AG04449 (cell line): ENCODE measurements around the gene HAVCR2.

Source experiments
- CTCF ChIA-PET: fragments of 350-600 bp; formaldehyde crosslinking; extraction: SDS; loops from one replicate; lab custom pipeline; 2021; ENCODE audit warnings: antibody characterized with exemption; lab: Yijun Ruan, JAX
- POLR2A ChIA-PET: fragments of 400-600, 350-600 bp; formaldehyde crosslinking; extraction: SDS; loops from one replicate; lab custom pipeline; 2020; ENCODE audit warnings: antibody characterized with exemption, inconsistent platforms; lab: Yijun Ruan, JAX
- DNase-seq: peaks from one replicate; pipeline ENCODE4 v3.0.0-alpha.2; 2010; ENCODE audit warnings: low read depth, low spot score
- H3K4me3 ChIP-seq: 2 replicates; pipeline ENCODE4 v1.5.1; 2011; ENCODE audit warnings: low read depth, mild to moderate bottlenecking, control low read depth, low read length
- CTCF ChIP-seq: IDR thresholded peaks from one replicate; pipeline ENCODE4 v1.5.1; 2011; ENCODE audit warnings: mild to moderate bottlenecking, moderate library complexity, low read length, control low read depth, inconsistent platforms; ENCODE audit not compliant: insufficient read depth; ENCODE audit errors: missing control alignments

Gene HAVCR2

GRCh38 chr5:157080286-157080685, 28.6 kb downstream of the HAVCR2 start:
- CTCF ChIA-PET: no interaction called here
- no peak for TF ChIP-seq CTCF
- POLR2A ChIA-PET: no interaction called here

GRCh38 chr5:157076558-157076957, 32.3 kb downstream of the HAVCR2 start:
- H3K4me3 ChIP-seq: no peak overlapping the region
- CTCF ChIA-PET: no interaction called here
- no peak for DNase-seq
- POLR2A ChIA-PET: no interaction called here
- no peak for TF ChIP-seq CTCF

More at GRCh38 chr5:157080286-157080685, 28.6 kb downstream of the HAVCR2 start:
- no peak overlapping the region for H3K4me3 ChIP-seq
- DNase-seq: no peak

GRCh38 chr5:157072508-157072907, 36.3 kb downstream of the HAVCR2 start:
- no peak for TF ChIP-seq CTCF
- no peak overlapping the region for H3K4me3 ChIP-seq
- ChIA-PET POLR2A (no interaction called here), CTCF (no interaction called here)
- no peak for DNase-seq

- no peak for DNase-seq
- ChIA-PET POLR2A (no interaction called here), CTCF (no interaction called here)
- no peak for TF ChIP-seq CTCF
- no peak overlapping the region for H3K4me3 ChIP-seq
Observed at GRCh38 chr5:157069949-157070348, 38.9 kb downstream of the HAVCR2 start.

GRCh38 chr5:157068785-157069184, 40.1 kb downstream of the HAVCR2 start:
- no peak overlapping the region for H3K4me3 ChIP-seq
- no peak for TF ChIP-seq CTCF
- CTCF ChIA-PET: no interaction called here
- POLR2A ChIA-PET: no interaction called here
- DNase-seq: no peak

- no peak for TF ChIP-seq CTCF
- no peak overlapping the region for H3K4me3 ChIP-seq
- DNase-seq: no peak
- CTCF ChIA-PET: no interaction called here
- POLR2A ChIA-PET: no interaction called here
Observed at GRCh38 chr5:157068339-157068738, 40.5 kb downstream of the HAVCR2 start.
